ENCODE results near the gene MRPL54.

DNA sequence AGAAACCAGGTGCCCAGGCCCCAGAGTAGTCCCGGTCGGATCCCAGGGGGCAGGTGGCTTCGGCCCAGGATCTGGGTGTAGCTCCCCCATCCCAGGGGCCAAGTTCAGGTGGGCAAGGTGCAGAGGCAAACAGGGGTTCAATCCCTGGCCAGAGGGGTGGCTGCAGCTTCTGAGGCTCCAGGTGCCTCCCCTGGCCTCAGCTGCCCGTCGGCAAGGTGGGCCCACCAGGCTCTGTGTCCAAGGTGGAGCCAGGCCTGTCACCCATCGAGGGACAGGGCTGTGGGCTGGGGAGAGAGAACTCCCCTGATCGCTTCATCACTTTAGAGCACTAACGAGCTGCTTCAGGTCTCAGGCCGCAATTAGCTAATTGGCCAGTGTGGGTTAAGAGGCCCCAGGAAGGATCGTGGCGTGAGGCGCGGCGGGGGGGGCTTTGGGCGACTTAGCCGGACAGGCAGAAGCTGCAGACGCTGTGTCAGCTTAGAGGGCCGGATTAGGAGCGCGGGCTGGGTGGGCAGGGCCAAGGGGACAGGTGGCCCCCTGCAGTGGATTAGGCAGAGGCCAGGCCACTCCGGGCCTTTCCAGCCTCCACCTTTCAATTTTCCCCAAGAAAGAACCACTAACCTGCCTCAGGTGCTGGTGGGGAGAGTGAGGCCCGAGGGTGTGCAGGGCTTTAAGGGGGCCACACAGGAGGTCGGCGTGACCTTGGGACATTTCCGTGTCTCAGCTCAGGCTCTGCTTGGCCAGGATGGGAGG, 12.3 kb downstream of the MRPL54 start:
- TF ChIP-seq, protein P1, sequence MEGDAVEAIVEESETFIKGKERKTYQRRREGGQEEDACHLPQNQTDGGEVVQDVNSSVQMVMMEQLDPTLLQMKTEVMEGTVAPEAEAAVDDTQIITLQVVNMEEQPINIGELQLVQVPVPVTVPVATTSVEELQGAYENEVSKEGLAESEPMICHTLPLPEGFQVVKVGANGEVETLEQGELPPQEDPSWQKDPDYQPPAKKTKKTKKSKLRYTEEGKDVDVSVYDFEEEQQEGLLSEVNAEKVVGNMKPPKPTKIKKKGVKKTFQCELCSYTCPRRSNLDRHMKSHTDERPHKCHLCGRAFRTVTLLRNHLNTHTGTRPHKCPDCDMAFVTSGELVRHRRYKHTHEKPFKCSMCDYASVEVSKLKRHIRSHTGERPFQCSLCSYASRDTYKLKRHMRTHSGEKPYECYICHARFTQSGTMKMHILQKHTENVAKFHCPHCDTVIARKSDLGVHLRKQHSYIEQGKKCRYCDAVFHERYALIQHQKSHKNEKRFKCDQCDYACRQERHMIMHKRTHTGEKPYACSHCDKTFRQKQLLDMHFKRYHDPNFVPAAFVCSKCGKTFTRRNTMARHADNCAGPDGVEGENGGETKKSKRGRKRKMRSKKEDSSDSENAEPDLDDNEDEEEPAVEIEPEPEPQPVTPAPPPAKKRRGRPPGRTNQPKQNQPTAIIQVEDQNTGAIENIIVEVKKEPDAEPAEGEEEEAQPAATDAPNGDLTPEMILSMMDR (IDR thresholded peaks at IDR 0.05), result no peak
- TF ChIP-seq POLR2AphosphoS5 (IDR thresholded peaks at IDR 0.05) (no peak), POLR2A (IDR thresholded peaks at IDR 0.05) (no peak)
